Stimulated activated CD8-positive, alpha-beta memory T cell treated with anti-CD3 and anti-CD28 coated beads, Interleukin-4, amount 100 ng/mL, for 1 hour (primary cell): Measurements from ENCODE around the gene FPR2.

ENCODE experiments used
- DNase-seq, 2 donors: peaks; one replicate each; pipeline ENCODE4 v3.0.0-alpha.2; 2020; ENCODE audit warnings: low read depth in 2 of 2, low spot score in 1 of 2

Gene FPR2

DNA sequence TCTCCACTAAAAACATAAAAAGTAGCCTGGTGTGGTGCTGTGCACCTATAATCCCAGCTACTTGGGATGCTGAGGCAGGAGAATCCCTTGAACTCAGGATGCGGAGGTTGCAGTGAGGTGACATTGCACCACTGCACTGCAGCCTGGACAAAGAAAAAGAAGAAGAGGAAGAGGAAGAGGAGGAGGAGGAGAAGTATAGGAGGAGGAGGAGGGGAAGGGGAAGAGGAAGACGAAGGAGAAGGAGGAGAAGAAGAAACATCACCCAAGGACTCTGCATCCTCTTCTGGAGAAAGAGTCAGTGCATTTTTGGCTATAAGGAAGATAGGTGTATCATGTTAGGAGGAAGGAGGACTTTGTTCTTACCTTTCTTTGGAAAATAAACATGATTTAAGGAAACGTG lies 21.0 kb downstream of the FPR2 start:
- DNase-seq = no peak

DNA sequence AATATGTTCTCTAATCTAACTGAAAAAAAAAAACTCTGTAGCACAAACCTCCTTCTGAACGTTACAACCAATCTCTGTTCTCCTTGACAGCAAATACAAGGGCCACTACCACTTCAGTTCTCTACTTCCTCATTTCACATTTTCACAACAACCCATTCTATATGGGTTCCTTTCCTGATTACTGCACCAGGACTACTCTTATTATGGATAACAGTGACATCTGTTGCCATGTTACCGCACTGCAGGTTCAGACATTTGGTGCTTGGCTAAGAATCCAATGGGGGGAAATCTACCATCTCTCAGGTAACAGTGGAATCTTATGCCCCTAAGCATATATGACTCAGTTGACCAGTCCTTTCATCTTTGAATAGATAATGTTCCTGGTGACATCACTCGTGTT lies 22.4 kb downstream of the FPR2 start:
- DNase-seq = no peak

DNA sequence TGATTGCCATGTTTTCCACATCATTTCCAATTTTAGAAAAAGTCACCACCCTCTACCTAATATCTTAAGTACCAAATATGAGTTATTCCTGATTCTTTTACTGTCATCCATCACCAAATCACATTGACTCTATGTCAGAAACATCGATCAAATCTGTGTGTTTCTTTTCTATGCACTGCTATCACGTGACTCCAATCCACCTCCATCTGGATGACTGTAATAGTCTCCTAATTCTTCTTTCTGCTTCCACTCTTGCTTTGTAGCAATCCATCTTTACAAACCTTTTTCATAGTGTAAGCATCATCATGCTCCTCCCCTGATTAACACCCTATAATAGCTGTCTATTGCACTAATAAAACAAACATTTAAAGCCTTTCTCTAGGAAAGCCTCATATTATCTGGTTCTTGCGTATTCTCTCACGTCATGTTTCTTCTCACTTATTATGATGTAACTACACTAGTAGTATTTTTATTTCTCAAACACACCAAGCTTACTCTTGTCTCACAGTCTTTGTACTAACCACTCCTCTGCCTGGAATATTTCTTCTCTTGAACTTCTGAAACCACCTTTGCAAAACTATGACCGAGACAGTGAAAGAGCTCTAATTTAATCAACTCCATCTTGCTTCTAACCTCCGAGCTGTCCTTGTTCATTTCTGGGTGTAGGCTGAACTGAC lies 23.3 kb downstream of the FPR2 start:
- DNase-seq = no peak

DNA sequence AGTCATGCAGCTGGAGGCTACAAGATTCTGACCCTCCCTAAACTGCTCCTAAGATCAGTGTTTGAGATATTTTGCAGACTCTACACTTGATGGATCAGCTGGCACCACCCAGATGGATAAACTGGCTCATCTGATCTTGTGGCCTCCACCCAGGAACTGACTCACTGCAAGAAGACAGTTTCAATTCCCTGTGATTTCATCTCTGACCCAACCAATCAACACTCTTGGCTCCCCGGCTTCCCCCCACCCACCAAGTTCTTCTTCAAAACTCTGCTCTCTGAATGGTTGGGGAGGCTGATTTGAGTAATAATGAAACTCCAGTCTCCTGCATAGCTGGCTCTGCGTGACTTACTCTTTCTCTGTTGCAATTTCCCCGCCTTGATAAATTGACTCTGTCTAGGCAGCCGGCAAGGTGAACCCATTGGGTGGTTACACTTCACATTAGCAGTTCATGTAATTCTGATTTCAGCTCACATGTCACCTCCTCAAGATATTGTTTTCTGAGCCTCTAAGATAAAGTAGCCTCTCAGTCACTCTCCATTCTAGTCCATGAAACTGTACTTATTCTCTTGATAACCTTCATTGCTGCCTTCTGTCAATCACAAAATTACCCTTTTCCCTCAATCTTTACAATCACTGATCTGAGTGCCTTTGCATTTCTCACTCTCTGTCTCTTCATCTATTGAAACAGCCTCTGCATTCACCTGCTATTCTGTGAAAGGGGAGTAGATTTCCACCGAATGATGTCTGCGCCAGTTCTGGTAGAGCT lies 24.1 kb downstream of the FPR2 start:
- DNase-seq = no peak

DNA sequence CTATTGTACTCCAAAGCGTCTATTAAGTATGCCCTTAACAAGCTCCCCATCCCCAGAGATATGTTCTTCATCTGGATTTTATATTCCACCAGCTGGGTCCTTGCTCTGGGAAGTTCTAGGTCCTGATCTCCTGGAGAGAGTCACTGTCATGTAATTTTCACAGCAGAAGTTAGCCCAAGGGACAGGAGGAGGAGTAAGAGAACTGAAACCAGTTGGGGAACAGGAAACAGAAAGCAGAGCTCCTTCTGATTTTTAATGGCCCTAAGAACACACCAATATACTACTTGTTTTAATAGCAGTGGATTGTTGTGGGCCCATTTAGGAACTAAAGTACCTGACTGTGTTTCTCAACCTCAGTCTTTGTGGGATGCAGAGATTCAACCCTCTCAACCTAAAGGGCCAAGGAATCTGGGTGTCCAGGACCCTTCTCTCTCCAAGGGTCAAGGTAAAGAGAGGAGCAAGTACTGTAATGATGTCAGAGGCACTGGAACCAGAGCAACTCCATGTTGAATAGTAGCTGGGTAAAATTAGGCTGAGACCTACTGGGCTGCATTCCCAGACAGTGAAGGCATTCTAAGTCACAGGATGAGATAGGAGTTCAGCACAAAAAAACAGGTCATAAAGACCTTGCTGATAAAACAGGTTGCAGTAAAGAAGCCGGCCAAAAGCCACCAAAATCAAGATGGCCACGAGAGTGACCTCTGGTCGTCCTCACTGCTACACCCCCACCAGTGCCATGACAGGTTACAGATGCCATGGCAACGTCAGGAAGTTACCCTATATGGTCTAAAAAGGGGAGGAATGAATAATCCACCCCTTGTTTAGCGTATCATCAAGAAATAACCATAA lies 25.9 kb downstream of the FPR2 start:
- DNase-seq = no peak

DNA sequence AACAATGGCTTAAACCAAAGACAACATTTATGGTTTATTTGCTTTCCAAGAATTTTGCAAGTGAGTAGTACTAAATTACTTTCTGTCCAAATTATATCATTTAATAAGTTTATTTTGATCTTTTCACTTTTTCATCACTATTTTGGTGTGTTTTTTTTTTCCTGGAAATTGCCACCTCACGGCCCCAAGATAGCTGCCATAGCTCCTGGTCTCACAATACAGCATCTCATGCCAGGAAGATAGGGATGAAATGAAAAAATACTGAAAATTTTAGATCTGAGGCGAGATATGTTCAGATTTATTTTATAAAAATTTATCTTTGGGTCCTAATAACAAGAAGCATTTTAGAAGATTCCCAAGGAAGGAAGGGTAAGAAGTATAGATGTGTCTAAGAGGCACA lies 27.0 kb downstream of the FPR2 start:
- no peak for DNase-seq

DNA sequence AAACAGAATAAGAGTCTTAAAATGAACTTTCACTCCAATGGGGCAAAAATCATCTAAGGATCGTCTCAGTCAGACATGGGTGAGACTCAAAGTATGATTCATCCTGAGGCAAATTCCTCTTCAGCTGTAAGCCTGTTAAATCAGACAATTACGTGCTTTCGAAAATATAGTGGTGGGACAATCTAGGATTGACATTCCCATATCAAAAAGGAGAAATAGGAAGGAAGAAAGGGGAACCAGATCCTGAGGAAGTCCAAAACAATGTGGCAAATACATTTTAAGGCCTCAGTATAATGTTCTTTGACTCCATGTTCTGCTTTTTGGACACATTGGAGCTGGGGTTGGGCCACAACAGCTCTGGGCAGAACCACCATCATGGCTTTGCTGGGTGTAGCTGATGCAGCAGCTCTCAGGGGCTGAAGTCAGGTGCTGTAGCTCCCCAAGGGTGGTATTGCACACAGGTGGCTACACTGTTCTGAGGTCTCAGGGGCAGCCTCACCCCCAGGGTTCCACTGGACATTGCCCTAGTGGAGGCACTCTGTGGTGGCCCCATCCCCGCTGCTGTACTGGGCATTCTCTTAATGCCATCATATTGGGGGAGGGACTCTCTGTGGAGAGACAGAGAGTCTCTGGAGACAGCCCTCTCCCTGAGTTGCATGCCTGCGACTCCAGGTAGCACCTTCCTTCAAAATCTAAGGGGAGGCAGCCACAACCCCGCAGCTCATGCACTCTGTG lies 28.2 kb downstream of the FPR2 start:
- DNase-seq = no peak

DNA sequence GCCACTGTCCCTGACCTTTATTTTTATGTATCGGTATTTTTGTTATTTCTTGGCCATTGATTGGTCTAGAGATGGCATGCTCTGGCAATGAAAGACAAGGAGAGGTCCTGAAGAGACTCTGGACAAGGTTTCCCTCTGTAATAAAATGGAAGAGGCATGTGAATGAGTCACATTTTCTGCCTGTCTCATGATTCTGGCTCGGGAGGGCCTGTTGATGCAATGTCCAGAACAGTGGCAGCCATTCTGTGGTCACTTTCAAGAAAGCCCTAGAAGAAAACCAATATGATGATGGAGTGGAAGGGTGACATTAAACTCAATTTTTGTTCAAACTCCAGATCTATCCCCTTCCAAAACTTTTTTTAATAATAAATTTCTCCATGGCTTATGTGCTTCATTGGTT lies 32.0 kb downstream of the FPR2 start:
- DNase-seq = no peak

DNA sequence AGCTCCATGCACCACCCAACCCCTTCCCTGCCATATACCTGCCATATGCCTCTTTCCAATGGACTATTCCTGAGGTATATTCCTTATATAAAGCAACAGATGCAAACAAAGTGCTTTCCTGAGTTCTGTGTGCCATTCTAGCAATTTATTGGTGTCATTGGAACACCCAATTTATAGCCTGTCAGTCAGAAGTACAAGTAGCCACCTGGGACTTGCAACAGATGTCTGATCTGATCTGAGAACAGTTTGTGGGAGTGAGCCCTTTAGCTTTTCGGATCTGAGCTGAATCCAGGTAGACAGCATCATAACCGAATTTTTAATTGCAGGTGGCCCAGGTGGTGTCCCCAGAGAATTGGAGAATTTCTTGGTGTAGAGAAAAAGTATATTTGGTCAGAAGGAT lies 33.0 kb downstream of the FPR2 start:
- DNase-seq = no peak

DNA sequence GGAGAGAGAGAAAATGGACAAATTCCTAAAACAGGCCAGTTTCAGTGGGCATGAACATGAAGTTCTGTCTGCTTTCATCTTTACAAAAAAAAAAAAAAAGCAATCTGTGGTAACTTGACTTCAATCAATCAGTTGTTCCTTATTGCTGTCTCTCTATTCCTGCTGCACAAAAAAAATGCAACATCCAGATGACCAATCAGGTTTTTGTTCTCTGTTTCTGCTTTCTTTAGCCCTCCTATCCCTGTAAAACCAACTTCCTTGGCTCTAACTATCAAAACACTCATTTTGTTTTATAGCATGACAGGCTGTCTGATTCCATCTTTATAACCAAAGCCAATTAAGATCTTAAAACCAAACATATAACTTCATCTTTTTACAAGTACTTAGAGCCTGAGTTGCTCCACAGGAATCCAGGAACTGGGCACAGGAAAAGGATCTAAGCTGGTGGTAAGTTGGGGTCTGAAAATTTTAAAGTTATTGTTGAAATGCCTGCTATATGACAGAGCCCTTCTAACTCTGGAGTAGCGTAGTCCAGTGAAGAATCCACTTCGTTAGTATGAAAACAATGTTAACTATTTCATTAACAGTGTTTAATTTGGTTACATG lies 34.0 kb downstream of the FPR2 start, which contains the start of gene FPR3:
TSS of gene FPR3 (plus strand) at position 273 of the 606 bp plus-strand sequence. CDS start 28,592 bp downstream, outside the sequence.
- DNase-seq = no peak

DNA sequence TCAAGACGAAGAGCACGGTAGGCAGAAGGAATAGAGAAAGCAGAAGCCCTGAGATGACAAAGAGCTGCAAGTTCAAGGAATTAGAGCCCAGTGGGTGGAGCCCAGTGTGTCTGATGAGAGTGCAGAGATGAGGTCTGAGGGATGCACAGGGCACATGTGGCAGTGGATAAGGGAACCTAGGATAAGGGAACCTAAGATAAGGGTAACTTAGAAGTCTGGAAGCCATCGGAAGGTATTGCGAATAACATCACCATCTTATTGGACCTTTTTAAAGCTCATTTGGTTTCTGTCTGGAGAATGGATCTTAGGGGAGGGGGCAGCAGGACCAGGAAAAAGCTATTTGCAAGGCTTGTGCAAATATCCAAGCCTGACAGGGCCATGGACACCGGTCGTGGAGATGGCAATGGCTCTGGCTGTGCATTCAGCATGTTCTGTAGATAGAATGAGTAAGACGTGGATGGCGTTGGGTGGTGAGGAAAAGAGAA lies 35.3 kb downstream of the FPR2 start:
- DNase-seq = no peak

DNA sequence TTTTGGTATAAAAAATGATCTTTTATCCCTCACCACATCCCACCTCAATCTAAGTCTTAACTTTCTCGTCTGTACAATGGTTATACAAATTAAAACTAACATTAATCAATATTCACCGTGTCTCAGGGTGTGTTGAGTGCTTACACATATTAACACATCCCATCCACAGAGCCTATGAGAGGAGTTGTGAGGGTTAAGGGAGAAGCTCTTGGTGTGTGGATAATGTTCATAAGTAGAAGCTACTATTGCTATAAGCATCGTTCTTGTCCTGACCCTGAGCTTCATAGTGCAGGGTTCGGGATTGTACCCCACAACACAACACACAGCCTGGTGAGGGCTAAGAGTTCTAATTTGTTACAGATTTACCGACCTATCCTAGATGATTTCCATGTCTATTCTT lies 36.5 kb downstream of the FPR2 start:
- no peak for DNase-seq

DNA sequence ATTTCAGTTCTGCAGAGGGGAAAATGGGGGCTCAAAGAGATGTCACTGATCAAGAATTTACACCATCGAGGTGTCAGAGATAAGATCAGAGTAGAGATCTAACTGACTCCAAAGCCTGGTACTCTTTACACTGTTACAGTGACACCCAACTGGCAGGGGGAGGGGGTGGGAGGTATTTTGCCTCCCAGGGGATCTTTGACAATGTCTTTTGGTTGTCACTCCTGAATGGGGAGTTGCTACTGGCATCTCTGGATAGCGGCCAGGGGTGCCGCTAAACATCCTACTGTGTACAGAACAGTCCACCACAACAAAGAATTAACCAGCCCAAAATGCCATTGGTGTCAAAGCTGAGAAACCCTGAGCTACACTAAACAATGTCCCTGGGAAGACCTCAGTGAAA lies 37.1 kb downstream of the FPR2 start:
- DNase-seq = no peak

DNA sequence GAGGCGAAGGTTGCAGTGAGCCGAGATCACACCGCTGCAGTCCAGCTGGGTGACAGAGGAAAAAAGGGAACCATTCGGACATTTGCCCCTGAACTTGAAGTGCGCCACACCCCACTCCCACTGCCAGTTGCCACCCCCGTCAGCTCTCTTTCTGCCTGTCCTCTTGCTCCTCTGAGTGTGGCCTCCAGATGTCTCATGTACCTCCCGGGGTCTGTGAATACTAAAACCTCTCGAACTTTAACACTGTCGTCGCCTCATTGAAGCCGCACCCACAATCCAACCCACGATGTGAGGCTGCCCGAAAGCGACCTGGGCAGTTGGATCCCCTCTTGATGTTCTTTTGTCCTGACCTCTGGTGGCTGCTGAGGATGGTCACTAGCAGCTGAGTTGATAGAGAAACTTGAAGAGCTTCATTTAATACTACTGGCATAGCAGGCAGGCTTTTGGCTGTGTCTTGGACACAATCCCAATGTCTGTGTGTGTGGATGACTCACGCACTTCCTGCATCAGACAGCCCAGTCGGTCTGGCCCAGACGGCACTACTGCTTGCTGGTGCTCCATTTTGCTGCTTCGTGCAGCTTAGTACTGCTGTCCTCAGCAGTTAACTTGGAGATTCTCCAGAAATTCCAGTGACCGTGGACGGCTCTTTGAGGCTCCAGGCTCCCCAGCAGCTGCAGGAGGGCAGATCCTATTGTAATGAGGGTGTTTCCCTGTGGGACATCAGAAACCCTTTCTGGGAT lies 38.2 kb downstream of the FPR2 start:
- DNase-seq = no peak

DNA sequence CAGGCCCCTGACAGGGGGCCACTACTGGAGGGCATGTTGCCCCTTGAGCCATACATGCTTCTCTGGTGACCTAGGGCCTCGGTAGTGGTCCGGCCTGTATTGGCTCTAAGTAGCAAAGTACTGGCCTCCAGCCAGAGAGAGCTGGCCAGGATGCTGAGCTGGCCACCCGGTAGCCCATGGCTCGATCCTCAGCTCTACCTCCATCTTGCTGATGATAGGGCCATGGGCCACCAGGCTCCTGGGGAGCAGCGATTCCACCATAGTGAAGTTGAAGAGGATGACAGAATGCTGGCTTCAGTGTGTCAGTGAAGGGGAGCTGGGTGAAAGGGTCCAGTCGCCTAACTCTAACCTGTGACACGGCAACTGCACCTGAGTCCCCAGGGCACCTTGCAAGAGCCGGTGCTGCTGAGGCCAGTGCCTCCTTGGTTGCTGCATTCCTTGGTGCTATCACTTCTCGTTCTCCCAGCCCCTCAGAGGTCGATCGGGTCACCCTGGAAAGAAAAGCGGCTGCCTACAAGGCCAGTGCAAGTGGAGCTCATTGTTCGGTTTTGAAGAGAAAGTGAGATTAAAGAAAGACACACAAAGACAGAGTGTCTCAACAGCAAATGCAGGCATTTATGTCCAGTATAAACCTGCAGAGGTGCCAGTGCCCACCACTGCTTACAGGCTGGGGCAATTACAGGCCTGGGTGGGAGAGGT lies 38.9 kb downstream of the FPR2 start:
- DNase-seq = no peak

DNA sequence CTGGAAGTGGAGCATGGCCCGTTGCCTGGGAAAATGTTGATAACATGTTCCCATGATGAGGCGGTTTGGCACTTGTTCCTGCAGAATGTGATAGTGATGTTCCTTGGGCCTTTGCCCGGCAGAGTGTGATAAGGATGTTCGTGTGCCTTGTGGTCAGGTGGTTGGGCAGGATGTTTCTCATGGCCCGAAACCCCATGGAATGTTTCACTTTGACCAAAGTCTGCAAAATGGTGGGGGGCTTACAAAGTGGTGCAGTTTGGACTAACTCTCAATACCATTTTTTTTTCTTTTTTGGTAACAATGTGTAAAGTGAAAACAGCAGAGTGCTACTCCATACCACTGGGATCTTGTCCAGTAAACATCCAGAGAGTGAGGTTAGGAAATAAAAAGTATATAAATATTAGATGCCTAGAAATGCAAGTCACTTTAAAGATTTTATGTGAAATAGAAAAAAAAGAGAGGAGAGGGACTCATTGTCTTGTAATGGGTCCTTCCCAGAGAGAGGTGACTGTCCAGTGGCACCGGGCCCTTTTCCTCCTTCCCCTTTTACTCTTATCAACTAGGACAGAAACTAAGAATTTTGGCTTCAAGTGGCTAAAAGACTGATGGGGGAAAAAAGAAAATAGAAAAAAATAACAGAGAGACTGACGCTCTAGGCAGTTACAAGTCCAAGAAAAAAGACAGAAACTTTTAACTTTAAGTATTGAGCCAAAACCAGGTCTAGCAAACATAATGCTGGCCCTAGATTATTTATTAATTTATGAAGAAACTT lies 39.7 kb downstream of the FPR2 start:
- DNase-seq = no peak

DNA sequence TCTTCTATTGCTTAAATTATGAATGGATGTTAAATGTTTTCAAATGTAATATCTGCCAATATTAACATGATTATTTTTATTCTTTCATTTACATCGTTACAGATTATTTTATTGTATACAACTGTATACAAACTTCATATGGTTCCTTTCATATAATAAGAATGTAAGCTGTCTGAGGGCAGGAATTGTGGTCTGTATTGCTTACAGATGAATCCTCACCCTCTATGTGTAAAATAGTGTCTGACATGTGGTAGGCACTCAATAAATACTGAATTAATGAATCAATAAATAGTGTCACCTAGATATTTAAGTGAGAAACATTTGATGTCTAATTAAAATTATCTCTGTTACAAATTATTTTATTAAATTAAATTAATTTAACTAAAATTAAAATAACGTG lies 41.8 kb downstream of the FPR2 start:
- DNase-seq = no peak

DNA sequence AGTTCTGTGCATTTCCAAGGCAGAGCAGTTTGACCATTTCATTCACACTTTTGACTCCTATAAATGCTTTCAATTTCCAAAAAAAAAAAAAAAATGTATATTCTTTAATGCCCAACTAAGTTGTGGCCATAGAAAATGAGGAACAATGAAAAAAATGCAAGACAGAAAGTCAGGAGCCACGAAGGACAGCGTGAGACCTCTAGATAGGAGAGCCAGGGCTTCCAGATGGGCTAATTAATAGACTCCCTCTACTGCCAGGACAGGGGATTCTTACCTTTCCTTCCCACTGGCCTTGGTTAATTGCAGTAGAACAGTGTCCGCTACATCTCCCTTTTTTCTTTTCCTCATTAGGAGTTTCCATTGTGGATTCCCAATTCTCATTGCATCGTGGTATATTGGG lies 42.5 kb downstream of the FPR2 start:
- no peak for DNase-seq

DNA sequence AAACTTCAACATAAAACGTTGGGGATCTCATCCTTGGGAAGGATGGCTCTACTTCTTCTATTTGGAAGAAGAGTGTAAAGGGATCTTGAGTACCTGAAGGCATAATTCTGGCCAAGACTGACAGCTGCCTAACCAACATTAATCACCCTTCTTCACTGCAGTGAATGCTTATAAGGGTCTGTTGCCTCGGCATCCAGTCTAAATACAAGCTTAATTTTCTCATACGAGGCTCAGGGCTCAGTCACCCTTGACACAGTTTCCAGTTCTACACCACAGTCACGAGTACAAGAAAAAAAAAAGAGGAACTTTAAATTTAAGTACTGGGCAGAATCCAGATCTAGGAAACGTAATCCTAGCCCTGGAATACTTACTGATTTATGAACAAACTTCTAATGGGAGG lies 43.0 kb downstream of the FPR2 start:
- no peak for DNase-seq
